Panc1 (cell line): ENCODE results near the gene FAM131A.

Experiments used
- CTCF ChIP-seq: fragments of 450-650 bp; IDR thresholded peaks from 2 replicates; pipeline ENCODE4 v1.5.1; 2017; ENCODE audit warnings: mild to moderate bottlenecking
- POLR2AphosphoS5 ChIP-seq: IDR thresholded peaks from 2 replicates; pipeline ENCODE4 v1.6.1; 2012; ENCODE audit warnings: mild to moderate bottlenecking, low read depth, low read length, moderate library complexity
- TCF7L2 ChIP-seq: IDR thresholded peaks from 2 replicates; pipeline ENCODE4 v1.6.1; 2011; ENCODE audit warnings: mild to moderate bottlenecking, low read depth, low read length, inconsistent platforms

DNA sequence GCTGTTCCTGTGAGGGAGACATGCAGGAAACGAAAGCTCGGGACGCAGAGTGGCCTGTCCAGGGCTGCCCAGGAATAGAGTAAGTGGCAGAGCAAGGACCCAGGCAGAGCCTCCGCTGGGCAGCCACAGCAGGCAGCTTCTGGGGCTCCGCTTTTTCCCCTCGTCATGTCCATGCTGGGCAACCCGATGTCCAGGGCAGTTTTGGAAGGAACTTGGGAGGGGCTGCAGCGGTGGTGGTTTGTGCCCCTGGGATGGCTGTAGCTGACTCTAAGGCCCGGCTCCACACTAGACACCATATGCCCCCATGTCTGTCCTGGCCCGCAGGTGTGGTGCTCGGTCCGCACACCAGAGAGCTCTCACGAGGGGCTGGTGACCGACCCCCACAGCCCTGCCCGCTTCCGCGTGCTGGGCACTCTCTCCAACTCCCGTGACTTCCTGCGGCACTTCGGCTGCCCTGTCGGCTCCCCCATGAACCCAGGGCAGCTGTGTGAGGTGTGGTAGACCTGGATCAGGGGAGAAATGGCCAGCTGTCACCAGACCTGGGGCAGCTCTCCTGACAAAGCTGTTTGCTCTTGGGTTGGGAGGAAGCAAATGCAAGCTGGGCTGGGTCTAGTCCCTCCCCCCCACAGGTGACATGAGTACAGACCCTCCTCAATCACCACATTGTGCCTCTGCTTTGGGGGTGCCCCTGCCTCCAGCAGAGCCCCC is 45.5 kb upstream of the FAM131A start:
- no peak for TF ChIP-seq CTCF
- no peak for TF ChIP-seq POLR2AphosphoS5
- no peak for TF ChIP-seq TCF7L2
